B cell (primary cell): ENCODE measurements around the gene INO80C. TPM values are rescaled to one million over a fixed set of nuclear protein-coding genes. Genes with fewer than 3 reads are reported as not detected.

ENCODE experiments used
- ATAC-seq: fragments of 200-7000 bp; cut with Tn5 transposase; one replicate; pipeline ENCODE4 v1.10.0; 2021; ENCODE audit warnings: low read depth, mild to moderate bottlenecking, moderate number of reproducible peaks, moderate library complexity
- CTCF ChIA-PET: fragments of 350-600 bp; sonication (Branson Sonifier 250); formaldehyde crosslinking; loops from one replicate; lab custom pipeline; 2021; ENCODE audit warnings: antibody characterized with exemption, inconsistent platforms; lab: Charles Lee
- POLR2A ChIA-PET: fragments of 350-600 bp; sonication (Branson Sonifier 250); formaldehyde crosslinking; loops from one replicate; lab custom pipeline; 2021; ENCODE audit warnings: antibody characterized with exemption; lab: Charles Lee
- DNase-seq: peaks from one replicate; pipeline ENCODE4 v3.0.0; 2013
- H2AFZ ChIP-seq: 2 replicates; pipeline ENCODE4 v1.6.1; 2012; ENCODE audit warnings: mild to moderate bottlenecking, low read depth, low read length; ENCODE audit not compliant: insufficient read depth, poor library complexity, severe bottlenecking
- H3K27ac ChIP-seq, 2 donors: 1 replicate in 1 of 2; 2 replicates in 1 of 2; pipeline ENCODE4 v1.5.1; 2012 to 2013; ENCODE audit warnings: low read length in 2 of 2, mild to moderate bottlenecking in 2 of 2, moderate library complexity in 1 of 2
- H3K27me3 ChIP-seq, 4 experiments: fragments of 200-600 bp in 1 of 4; sonication (generic) in 1 of 4; replicated peaks in 1 of 4; 1 replicate in 2 of 4; 2 replicates in 2 of 4; pipeline versions ENCODE4 v1.6.1 to v1.7.0; 2013 to 2016; ENCODE audit warnings: low read length in 3 of 4, mild to moderate bottlenecking in 2 of 4, mixed read lengths in 1 of 4, moderate library complexity in 1 of 4; ENCODE audit not compliant: insufficient read depth in 4 of 4, control insufficient read depth in 3 of 4; ENCODE audit errors: control extremely low read depth in 1 of 4
- H3K36me3 ChIP-seq, 2 experiments: replicated peaks in 1 of 2; 1 replicate in 1 of 2; 2 replicates in 1 of 2; pipeline versions ENCODE4 v1.6.1 to v1.7.1; 2013; ENCODE audit warnings: low read length in 1 of 2; ENCODE audit not compliant: insufficient read depth in 2 of 2, control insufficient read depth in 1 of 2; ENCODE audit errors: control extremely low read depth in 1 of 2, extremely low read depth in 1 of 2
- H3K4me1 ChIP-seq, 2 donors: fragments of 200-600 bp in 1 of 2; sonication (generic) in 1 of 2; 1 replicate in 1 of 2; 2 replicates in 1 of 2; pipeline versions ENCODE4 v1.5.1 to v1.6.1; 2013 to 2017; ENCODE audit warnings: low read length in 2 of 2; ENCODE audit not compliant: control insufficient read depth in 2 of 2, insufficient read depth in 2 of 2
- H3K4me2 ChIP-seq: replicated peaks from 2 replicates; pipeline ENCODE3; 2012; ENCODE audit warnings: mild to moderate bottlenecking, low read depth, low read length; ENCODE audit not compliant: poor library complexity, severe bottlenecking
- H3K4me3 ChIP-seq, 5 experiments: fragments of 200-600 bp in 1 of 5; sonication (generic) in 1 of 5; 1 replicate in 3 of 5; 2 replicates in 2 of 5; pipeline versions ENCODE4 v1.5.1 to v1.7.0; 2011 to 2016; ENCODE audit warnings: low read length in 4 of 5, mild to moderate bottlenecking in 4 of 5, low read depth in 2 of 5, control low read depth in 1 of 5, moderate library complexity in 1 of 5; ENCODE audit not compliant: insufficient read depth in 1 of 5; ENCODE audit errors: control extremely low read depth in 1 of 5, extremely low read depth in 1 of 5
- H3K79me2 ChIP-seq: fragments of 200-600 bp; sonication (generic); one replicate; pipeline ENCODE4 v1.6.0; 2016; ENCODE audit warnings: low read length; ENCODE audit not compliant: control insufficient read depth, insufficient read depth
- H3K9ac ChIP-seq: fragments of 200-600 bp; sonication (generic); 2 replicates; pipeline ENCODE4 v1.6.1; 2017; ENCODE audit warnings: mild to moderate bottlenecking, low read length, moderate library complexity
- H3K9me3 ChIP-seq, 3 donors: one replicate each; pipeline versions ENCODE4 v1.6.1 to v1.7.1; 2013; ENCODE audit warnings: low read length in 2 of 3; ENCODE audit not compliant: control insufficient read depth in 2 of 3, insufficient read depth in 1 of 3; ENCODE audit errors: control extremely low read depth in 1 of 3
- H4K20me1 ChIP-seq: 2 replicates; pipeline ENCODE4 v1.6.0; 2012; ENCODE audit warnings: mild to moderate bottlenecking, low read length; ENCODE audit not compliant: insufficient read depth, control insufficient read depth, poor library complexity, severe bottlenecking
- H3K27ac Mint-ChIP-seq: one replicate; pipeline ENCODE4 v1.8.0; 2021; ENCODE audit warnings: mixed read lengths
- H3K27me3 Mint-ChIP-seq: one replicate; pipeline ENCODE4 v1.8.0; 2021; ENCODE audit warnings: mixed read lengths
- H3K4me1 Mint-ChIP-seq: one replicate; pipeline ENCODE4 v1.8.0; 2021; ENCODE audit warnings: mixed read lengths
- H3K4me3 Mint-ChIP-seq: one replicate; pipeline ENCODE4 v1.8.0; 2021; ENCODE audit warnings: mixed read lengths
- H3K9me3 Mint-ChIP-seq: one replicate; pipeline ENCODE4 v1.8.0; 2022; ENCODE audit warnings: mixed read lengths; ENCODE audit not compliant: insufficient read depth
- CTCF ChIP-seq: fragments of 200-600 bp; IDR thresholded peaks from one replicate; pipeline ENCODE4 v1.8.0; 2022; ENCODE audit warnings: antibody characterized with exemption, mild to moderate bottlenecking
- EZH2 ChIP-seq: IDR thresholded peaks from 2 replicates; pipeline ENCODE4 v1.6.1; 2012; ENCODE audit warnings: borderline replicate concordance, low read depth, mild to moderate bottlenecking, moderate library complexity, low read length; ENCODE audit not compliant: insufficient read depth, poor library complexity, severe bottlenecking
- WGBS: methylation state at CpG from one replicate; pipeline ENCODE4 v1.1.5; 2013; ENCODE audit warnings: missing lambda C conversion rate; ENCODE audit not compliant: insufficient coverage; 5-methylcytosine and 5-hydroxymethylcytosine counted together
- intact Hi-C: fragments of 100-400 bp; cut with micrococcal nuclease; formaldehyde crosslinking; loops from one replicate; pipeline ENCODE4 v1.10.0; 2022
- polyA plus RNA-seq: library from polyadenylated mRNA; depleted of rRNA; stranded (reverse); fragments of >200 nt; gene quantifications from 2 replicates; pipeline ENCODE4 v1.2.3, GENCODE V29; 2012
- total RNA-seq, 2 donors: library from RNA; stranded (reverse); fragments of 120-200 nt in 1 of 2; gene quantifications; 1 replicate in 1 of 2; 2 replicates in 1 of 2; pipeline versions ENCODE4 v1.2.3 to v1.2.4, GENCODE V29; 2013 to 2022

The INO80C gene
- total and polyA plus RNA-seq, 2 donors (not counting 1 experiment from before 2014, with no cell fraction given) = 18.2 to 37.9 TPM

DNA sequence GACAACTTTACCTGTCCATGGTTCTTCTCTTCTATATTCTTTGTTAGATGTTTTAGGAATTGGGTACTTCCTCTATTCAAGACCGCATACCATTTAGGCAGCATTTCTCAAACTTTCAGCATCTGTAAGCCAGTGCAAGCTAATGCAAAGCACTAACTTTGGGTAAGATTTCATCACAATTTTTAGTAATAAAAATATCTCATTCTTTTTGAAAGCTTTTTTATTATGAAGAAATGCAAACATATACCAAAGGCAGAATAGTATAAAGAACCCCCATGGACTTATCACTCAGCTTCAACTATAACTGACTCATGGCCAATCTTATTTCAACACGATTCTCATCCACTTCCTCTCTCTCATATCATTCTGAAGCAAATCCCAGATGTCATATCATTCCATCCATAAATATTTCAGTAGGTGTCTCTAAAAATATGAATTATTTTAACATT, 32.9 kb downstream of the INO80C start:
- H3K4me1 Mint-ChIP-seq = peaks cover 34% of the 10 kb centered on the region
- CTCF ChIA-PET = no interaction called here
- Histone ChIP-seq H3K9ac (no peak overlapping the region), H2AFZ (no peak overlapping the region), H3K4me2 (no peak overlapping the region), H3K79me2 (no peaks in the 10 kb centered on the region), H4K20me1 (no peaks in the 10 kb centered on the region), H3K4me1 (peaks cover 13 to 17% of the 10 kb centered on the region in 2 donors), H3K4me3 (no peak overlapping the region), H3K27me3 (no peaks in the 10 kb centered on the region), H3K9me3 (no peaks in the 10 kb centered on the region), H3K27ac (no peak overlapping the region), H3K36me3 (peaks cover 0 to 3% of the 10 kb centered on the region in 2 experiments)
- no peaks in the 10 kb centered on the region for H3K9me3 Mint-ChIP-seq
- intact Hi-C loops = no loop called here
- H3K27ac Mint-ChIP-seq = no peak overlapping the region
- no peak overlapping the region for H3K4me3 Mint-ChIP-seq
- no CpG with 5 or more reads among the region's 2 CpGs for whole genome bisulfite sequencing
- POLR2A ChIA-PET = no interaction called here
- no peaks in the 10 kb centered on the region for H3K27me3 Mint-ChIP-seq
- ATAC-seq (no peak), DNase-seq (no peak)
- TF ChIP-seq CTCF = no peak
- TF ChIP-seq EZH2 = no peak

- Histone ChIP-seq H3K4me1 (peaks cover 13 to 17% of the 10 kb centered on the region in 2 donors), H3K4me2 (no peak overlapping the region), H3K36me3 (peaks cover 0 to 3% of the 10 kb centered on the region in 2 experiments), H2AFZ (no peak overlapping the region), H4K20me1 (no peaks in the 10 kb centered on the region), H3K79me2 (no peaks in the 10 kb centered on the region), H3K9me3 (no peaks in the 10 kb centered on the region), H3K27ac (no peak overlapping the region), H3K9ac (no peak overlapping the region), H3K27me3 (no peaks in the 10 kb centered on the region), H3K4me3 (no peak overlapping the region)
- intact Hi-C loops = no loop called here
- TF ChIP-seq CTCF (no peak), EZH2 (no peak)
- ChIA-PET CTCF (no interaction called here), POLR2A (no interaction called here)
- Mint-ChIP-seq H3K27ac (no peak overlapping the region), H3K4me1 (peaks cover 36% of the 10 kb centered on the region), H3K27me3 (no peaks in the 10 kb centered on the region), H3K4me3 (no peak overlapping the region), H3K9me3 (no peaks in the 10 kb centered on the region)
- DNase-seq (no peak), ATAC-seq (no peak)
- no CpG with 5 or more reads among the region's 4 CpGs for WGBS
Observed at GRCh38 chr18:35463827-35464226, 33.9 kb downstream of the INO80C start.
